Measurements from ENCODE around the gene GRAMD1A.

- no peak for TF ChIP-seq CTCF (IDR thresholded peaks at IDR 0.05)
- no peak for TF ChIP-seq POLR2A (IDR thresholded peaks at IDR 0.05)
Measured at GRCh38 chr19:35027851-35028599, 27.9 kb downstream of the GRAMD1A start.

All from vagina (tissue), 2 donors.